GM12891 (cell line): ENCODE data around the gene GRIK4.

Experiments
- POLR2A ChIP-seq: IDR thresholded peaks from 2 replicates; pipeline ENCODE4 v1.6.1; 2011; ENCODE audit warnings: low read depth, low read length, control low read depth
- POLR2AphosphoS5 ChIP-seq: IDR thresholded peaks from 2 replicates; pipeline ENCODE4 v1.6.1; 2011; ENCODE audit warnings: low read depth, low read length, control low read depth
- POU2F2 ChIP-seq: IDR thresholded peaks from 2 replicates; pipeline ENCODE4 v1.6.1; 2011; ENCODE audit warnings: low read depth, mild to moderate bottlenecking, control low read depth, low read length, moderate library complexity
- SPI1 ChIP-seq: IDR thresholded peaks from 2 replicates; pipeline ENCODE4 v1.6.1; 2011; ENCODE audit warnings: low read depth, low read length, control low read depth
- TAF1 ChIP-seq: IDR thresholded peaks from 2 replicates; pipeline ENCODE4 v1.6.1; 2011; ENCODE audit warnings: low read depth, low read length, control low read depth

DNA sequence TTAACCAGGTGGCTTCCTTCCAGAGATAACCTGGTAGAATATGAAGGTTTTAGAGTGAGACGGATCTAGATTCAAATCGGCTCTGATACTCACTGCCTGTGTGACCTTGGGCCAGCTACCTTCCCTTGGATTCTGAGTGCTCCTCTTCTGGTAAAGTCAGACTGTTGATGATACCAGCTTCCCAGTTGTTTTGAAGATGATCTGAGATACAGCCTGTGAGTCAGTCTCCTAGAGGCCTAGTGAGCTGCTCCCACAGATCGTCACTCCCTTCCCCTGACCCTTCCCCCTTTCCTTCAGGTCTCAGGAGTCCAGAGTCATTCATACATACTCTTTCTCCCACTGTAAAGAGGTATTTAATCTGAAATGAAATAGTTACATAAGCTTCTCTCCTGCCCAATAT, 207.8 kb downstream of the GRIK4 start:
- TF ChIP-seq POLR2A (no peak), POLR2AphosphoS5 (no peak), TAF1 (no peak), SPI1 (no peak), POU2F2 (no peak)
